SJCRH30 (cell line): ENCODE measurements around the gene SGSM2. TPM values are rescaled to one million over a fixed set of nuclear protein-coding genes. Genes with fewer than 3 reads are reported as not detected.
A peak's percentile ranks its signal among the peaks of the same experiment; 100 is the strongest.

ENCODE experiments used
- DNase-seq, 2 experiments: peaks; one replicate each; pipeline ENCODE4 v3.0.0-alpha.2; 2015 to 2020
- H3K27ac ChIP-seq: fragments of 250-450 bp; sonication (Bioruptor Pico); 2 replicates; pipeline ENCODE4 v1.5.1; 2020; ENCODE audit warnings: mild to moderate bottlenecking, moderate library complexity
- H3K27me3 ChIP-seq: fragments of 250-450 bp; sonication (Bioruptor Pico); 2 replicates; pipeline ENCODE4 v1.5.1; 2020; ENCODE audit warnings: mild to moderate bottlenecking, moderate library complexity
- H3K36me3 ChIP-seq: fragments of 250-450 bp; sonication (Bioruptor Pico); 2 replicates; pipeline ENCODE4 v1.5.1; 2020; ENCODE audit warnings: mild to moderate bottlenecking, moderate library complexity
- H3K4me1 ChIP-seq: fragments of 250-450 bp; sonication (Bioruptor Pico); 2 replicates; pipeline ENCODE4 v1.5.1; 2020; ENCODE audit warnings: mild to moderate bottlenecking, moderate library complexity
- H3K4me3 ChIP-seq: fragments of 250-450 bp; sonication (Bioruptor Pico); 2 replicates; pipeline ENCODE4 v1.5.1; 2020; ENCODE audit warnings: mild to moderate bottlenecking, moderate library complexity
- H3K9me3 ChIP-seq: fragments of 250-450 bp; sonication (Bioruptor Pico); replicated peaks from 2 replicates; pipeline ENCODE4 v1.5.1; 2020; ENCODE audit warnings: mild to moderate bottlenecking, moderate library complexity
- total RNA-seq: library from RNA; depleted of rRNA; stranded (reverse); fragments of >200 nt; shearing (Covaris generic); gene quantifications from 2 replicates; pipeline ENCODE4 v1.2.3, GENCODE V29; 2014

Gene SGSM2
- total RNA-seq, 1 experiment from 2014 or later: 10.6 TPM

DNA sequence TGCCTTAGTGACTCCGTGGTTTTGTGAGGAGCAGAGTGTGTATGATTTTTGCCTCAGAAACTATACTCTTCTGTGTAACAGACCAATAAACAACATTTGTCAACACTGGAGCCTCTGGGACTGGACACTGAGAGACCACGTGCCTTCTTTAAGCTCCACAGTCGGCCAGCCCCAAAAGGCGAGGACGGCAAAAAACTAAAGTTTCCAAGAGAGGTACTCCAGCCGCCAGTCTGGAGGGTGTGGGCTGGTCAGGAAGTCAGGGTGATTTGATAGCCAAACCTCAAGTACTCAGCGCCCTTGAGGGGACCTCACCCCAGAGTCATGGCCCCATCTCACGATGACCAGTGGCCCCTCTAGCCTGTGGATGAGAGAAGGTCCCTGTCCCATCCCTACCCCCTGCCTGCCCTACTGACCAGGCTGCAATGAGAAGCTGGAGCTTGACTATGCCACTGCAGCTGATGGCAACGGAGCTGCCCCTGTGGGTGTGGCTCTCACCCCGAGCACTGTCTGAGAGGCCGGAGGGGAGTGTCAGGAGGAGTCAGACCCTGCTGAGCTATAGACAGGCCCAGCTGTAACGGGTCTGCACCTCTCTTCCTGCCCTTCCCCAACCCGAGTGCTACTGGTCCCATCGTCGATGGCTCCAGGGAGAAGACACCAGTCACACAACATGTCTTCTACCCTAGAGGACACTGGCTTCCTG is 43.8 kb downstream of the SGSM2 start:
- DNase-seq: no peak
- H3K27me3 ChIP-seq: no peaks in the 10 kb centered on the region
- H3K36me3 ChIP-seq: no peaks in the 10 kb centered on the region
- peaks cover 11% of the 10 kb centered on the region; the same call in 1 of the 2 replicates for H3K4me1 ChIP-seq
- H3K4me3 ChIP-seq: no peak overlapping the region
- no peak overlapping the region for H3K27ac ChIP-seq
- no peaks in the 10 kb centered on the region for H3K9me3 ChIP-seq

DNA sequence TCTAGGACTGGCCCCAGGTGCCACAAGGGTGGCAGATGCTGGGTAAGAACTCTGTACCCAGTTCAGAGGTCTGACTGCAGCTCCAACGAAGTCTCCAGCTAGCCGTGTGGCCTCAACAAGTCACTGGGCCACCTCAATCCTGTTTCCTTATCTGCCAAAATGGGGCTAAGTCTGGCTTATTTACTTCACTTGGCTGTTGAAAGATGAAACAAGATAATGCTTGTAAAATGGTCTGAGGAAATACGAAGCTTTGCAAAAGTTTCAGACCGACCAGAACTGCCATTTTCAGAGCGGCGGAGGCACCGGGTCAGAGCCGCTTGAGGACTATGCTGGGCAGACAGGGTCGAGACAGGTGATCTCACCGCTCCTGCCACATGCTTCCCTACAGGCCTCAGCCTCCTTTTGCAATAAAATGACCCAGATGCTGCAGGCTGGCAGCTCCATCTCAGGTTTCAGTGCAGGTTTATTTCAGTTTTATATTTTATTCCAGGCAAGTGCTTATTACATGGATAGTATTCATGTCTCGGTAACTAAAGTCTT is 46.4 kb downstream of the SGSM2 start:
- no peak overlapping the region for H3K4me3 ChIP-seq
- H3K27ac ChIP-seq: no peak overlapping the region
- H3K36me3 ChIP-seq: no peaks in the 10 kb centered on the region
- H3K9me3 ChIP-seq: no peaks in the 10 kb centered on the region
- peaks cover 15% of the 10 kb centered on the region; the same call in 1 of the 2 replicates for H3K4me1 ChIP-seq
- no peak for DNase-seq
- H3K27me3 ChIP-seq: no peaks in the 10 kb centered on the region

DNA sequence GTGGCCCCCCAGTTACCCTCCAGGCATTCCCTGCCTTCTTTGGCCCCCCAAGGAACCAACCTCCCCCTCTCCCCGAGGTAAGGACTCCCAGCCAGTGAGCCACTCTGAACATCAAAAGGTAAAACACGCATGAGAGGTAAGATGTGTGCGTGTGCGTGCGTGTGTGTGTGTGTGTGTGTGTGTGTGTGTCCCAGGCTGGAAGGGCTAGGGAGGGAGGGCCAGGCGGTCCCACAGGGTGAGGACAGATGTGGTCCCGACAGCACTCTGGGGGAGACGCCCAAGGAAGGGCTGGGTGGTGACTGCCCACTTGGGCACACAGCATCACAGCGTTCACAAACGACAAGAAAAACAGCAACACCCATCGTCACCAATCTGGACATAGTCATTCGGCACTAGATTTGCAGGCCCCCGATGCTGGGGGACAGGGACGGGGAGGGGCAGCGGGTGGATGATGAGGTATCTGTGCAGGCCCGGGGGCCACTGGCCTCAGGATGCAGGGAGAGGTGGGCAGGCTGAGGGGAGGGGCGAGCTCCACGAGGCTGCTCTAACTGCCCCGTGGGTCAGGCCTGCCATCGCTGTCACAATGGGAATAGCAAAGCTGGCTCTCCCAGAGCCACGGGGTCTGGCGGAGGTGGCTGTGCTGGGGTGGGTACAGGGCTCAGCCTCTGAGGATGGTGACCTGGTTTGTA is 47.3 kb downstream of the SGSM2 start:
- Histone ChIP-seq H3K27ac (no peak overlapping the region), H3K36me3 (no peaks in the 10 kb centered on the region), H3K4me3 (no peak overlapping the region), H3K27me3 (no peaks in the 10 kb centered on the region), H3K4me1 (peaks cover 15% of the 10 kb centered on the region; the same call in 1 of the 2 replicates), H3K9me3 (no peaks in the 10 kb centered on the region)
- no peak for DNase-seq

DNA sequence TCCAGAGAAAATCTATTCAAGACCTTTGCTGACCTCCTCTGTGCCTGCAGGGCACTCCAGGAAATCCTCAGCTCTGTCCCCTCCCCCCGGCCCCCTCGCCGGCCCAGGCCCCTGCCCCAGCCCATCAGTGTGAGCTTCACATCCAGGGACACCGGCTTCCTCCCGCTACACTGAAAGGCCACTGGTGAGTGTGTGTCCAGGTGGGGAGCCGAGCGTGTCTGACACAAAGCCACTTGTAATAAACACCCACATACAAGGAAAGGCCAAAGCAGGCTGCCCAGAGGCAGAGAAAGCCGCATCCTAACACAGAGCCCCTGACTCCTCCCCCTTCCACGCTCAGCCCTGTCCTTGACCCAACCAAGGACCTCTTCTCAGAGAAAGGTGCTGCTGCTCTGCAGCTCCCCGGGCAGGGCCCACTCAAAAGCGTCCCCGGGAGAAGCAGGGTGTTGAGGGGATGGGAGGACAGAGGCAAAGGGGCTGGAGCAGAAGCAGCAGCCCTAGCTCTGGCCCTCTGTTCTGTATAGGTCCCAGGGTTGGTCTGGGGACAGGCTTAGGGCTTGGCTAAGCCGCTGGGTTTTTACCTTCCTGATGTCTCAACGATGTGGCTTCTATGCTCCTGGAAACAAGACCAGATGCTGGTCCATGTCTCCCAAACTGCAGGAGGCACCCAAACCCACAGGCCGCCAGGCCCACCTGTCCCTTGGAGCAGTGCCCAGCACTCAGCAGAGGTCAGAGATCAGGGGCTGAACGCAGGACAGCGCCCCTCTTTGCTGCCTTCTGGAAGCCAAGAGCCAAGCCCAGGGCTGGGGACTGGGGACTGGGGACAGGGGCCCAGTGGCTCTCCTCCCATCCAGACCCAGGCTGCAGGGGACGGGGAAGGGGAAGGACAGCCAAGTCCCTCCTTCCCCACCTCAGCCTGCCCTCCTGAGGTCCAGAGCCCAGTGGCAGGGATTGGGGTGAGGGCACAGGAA is 48.2 kb downstream of the SGSM2 start:
- Histone ChIP-seq H3K9me3 (no peaks in the 10 kb centered on the region), H3K4me3 (no peak overlapping the region), H3K4me1 (peaks cover 15% of the 10 kb centered on the region; the same call in 1 of the 2 replicates), H3K27ac (no peak overlapping the region), H3K36me3 (no peaks in the 10 kb centered on the region), H3K27me3 (no peaks in the 10 kb centered on the region)
- no peak for DNase-seq

DNA sequence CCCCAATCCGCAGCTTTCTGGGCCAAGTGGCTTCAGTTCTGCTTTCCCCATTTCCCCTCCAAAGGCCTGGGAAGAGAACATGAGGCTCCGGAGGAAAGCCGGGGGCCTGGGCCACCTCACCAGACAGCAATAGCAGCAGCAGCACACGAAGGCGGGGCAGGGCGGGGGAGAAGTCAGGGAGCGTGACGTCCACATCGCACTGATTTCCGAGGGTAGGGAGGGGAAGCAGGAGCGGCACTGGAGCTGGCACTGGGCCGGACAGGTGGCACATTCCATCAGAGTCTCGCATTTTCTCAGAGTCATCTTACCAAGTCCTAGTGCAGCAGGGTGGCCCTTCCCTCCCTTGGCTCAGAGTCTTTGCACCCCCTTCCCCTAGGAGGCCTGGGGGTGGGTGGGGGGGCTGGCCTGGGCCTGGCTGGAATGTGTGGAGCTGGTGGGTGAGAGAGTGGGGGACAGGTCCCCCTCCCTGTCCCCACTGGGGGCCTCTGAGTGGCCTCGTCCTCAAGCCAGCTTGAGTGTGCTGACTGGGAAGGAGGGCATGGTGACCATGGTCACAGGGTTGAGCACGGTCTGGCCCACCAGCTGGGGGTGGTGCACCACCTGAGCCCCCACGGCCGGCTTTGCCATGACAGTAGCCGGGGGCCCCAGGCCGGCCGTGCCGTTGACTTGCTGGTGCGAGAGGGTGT is 49.2 kb downstream of the SGSM2 start:
- H3K27ac ChIP-seq: no peak overlapping the region
- peaks cover 15% of the 10 kb centered on the region; the same call in 1 of the 2 replicates for H3K4me1 ChIP-seq
- H3K9me3 ChIP-seq: no peaks in the 10 kb centered on the region
- H3K27me3 ChIP-seq: no peaks in the 10 kb centered on the region
- DNase-seq: peak; percentile 58 to 64
- H3K36me3 ChIP-seq: no peaks in the 10 kb centered on the region
- H3K4me3 ChIP-seq: no peak overlapping the region

DNA sequence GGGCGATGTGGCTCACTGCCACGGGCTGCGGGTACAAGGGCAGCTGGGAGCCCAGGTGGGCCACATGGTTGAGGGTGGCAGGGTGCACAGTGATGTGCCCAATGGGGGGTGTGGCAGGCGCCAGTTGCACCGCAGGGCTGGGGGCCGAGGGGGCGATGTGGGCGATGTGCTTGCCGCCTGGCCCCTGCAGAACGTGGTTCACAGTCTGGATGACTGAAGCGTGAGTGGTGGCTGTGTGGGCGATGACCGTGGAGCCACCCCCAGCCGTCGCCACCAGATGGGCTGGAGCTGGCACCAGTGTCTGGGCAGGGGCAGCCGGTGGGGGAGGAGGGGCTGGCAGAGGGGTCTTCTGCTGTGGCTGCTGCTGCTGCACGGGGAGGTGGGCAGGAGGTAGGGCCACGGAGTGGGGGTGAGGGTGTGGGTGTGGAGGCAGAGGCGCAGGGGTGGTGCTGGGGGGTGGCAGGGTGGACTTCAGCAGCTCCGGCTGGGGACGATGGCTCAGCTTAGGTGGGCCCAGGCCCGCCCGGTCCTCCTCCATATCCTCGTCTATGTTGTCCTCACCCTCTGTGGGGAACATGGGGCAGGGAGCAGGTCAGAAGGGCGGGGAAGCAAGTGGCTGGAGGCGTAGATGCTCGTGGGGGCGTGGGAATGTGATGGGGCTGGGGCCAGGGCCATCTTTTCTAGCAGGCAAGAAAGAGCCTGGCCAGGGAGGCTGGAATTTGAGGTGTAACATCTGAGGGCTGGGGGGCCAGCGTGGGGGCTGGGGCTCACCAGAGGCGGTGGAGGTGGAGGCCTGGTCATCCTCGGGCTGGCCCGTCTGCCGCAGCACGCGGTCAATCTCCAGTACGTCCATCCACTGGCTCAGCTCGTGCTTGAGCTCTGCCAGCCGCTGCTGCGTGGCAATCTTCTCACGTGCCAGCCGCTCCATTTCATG is 50.1 kb downstream of the SGSM2 start:
- Histone ChIP-seq H3K27me3 (no peaks in the 10 kb centered on the region), H3K4me1 (peaks cover 16% of the 10 kb centered on the region; the same call in 1 of the 2 replicates), H3K27ac (no peak overlapping the region), H3K9me3 (no peaks in the 10 kb centered on the region), H3K36me3 (no peaks in the 10 kb centered on the region), H3K4me3 (no peak overlapping the region)
- no peak for DNase-seq

DNA sequence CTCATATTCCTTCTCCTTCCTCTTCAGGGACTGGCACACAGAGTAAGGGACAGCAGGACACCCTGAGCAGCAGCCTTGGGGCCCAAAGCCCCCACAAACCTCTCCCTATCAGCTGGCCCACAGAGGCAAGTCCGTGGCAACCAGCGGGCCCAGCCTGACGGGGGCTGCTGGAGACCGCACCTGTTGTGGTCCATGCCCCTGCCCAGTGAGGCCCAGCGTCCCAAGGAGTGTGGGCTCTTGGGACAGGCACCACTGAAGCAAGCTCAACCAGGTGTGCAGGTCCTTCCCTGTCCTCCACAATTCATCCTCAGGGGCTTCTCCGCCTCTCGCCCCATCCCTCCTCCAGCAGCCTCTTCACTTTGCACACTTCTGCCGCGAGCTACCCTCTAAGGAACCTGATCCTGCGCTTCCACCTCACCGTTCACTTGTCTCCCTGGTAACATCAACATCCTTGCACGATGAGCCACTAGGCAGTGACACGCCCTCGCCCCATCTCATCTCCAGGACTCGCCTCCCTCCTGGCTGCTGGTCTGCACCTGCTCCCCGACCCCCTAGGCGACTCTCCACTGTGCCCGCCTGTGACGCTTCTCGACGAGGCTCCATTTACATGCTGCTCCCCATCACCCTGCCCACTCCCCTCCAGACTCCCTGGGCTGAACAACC is 50.9 kb downstream of the SGSM2 start:
- Histone ChIP-seq H3K27me3 (no peaks in the 10 kb centered on the region), H3K4me1 (peaks cover 16% of the 10 kb centered on the region; the same call in 1 of the 2 replicates)
- no peak for DNase-seq

DNA sequence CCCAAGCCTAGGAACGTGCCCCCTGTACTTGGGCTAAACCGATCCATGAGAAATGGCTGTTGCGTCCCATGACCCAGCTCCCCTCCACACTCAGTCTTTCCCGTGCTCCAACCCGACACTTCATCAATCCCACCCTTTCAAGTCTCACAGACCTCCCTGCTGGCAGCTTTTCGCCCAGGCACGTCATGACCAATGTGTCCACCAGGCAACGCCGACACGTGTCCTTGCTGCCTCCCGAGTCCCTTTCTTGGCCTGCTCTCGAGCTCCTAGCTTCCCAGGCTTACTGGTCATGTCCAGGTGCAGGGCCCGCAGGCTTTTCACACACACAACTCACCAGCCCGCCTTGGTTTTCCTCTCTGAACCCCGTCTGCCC is 51.4 kb downstream of the SGSM2 start:
- H3K4me3 ChIP-seq: no peak overlapping the region
- no peak for DNase-seq
- no peaks in the 10 kb centered on the region for H3K27me3 ChIP-seq
- peaks cover 15% of the 10 kb centered on the region; the same call in 1 of the 2 replicates for H3K4me1 ChIP-seq
- H3K9me3 ChIP-seq: no peaks in the 10 kb centered on the region
- no peak overlapping the region for H3K27ac ChIP-seq
- H3K36me3 ChIP-seq: no peaks in the 10 kb centered on the region

More for the DNA sequence above, 50.9 kb downstream of the SGSM2 start:
- H3K27ac ChIP-seq: no peak overlapping the region
- H3K9me3 ChIP-seq: no peaks in the 10 kb centered on the region
- no peak overlapping the region for H3K4me3 ChIP-seq
- no peaks in the 10 kb centered on the region for H3K36me3 ChIP-seq

DNA sequence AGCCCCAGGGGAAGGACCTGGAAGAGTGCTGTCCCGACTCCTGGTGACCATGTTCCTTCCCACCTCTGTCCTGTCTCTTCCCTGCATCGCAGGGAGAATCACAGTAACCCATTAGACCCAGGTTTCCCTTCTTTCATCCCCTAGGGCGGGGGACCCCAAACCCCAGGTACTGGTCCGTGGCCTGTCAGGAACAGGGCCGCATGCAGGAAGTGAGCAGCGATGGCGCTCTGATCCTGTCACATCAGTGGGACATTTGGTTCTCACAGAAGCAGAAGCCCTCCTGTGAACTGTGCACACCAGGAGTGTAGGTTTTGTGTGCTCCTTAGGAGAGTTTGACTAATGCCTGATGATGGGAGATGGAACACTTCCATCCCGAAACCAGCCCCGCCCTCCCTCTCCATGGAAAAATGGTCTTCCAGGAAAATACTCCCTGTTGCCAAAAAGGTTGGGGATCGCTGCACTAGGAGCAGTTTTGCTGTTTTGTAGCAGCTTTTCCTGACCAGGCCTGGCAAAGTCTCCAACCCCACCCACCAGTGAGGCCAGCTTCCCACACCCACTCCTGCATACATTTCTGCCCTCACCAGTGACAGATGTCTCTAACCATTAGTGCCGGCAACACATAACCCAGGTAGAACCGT is 53.0 kb downstream of the SGSM2 start:
- H3K27me3 ChIP-seq: no peaks in the 10 kb centered on the region
- no peak for DNase-seq
- H3K9me3 ChIP-seq: no peaks in the 10 kb centered on the region
- peaks cover 13% of the 10 kb centered on the region; the same call in 1 of the 2 replicates for H3K4me1 ChIP-seq
- no peak overlapping the region for H3K4me3 ChIP-seq
- H3K27ac ChIP-seq: no peak overlapping the region
- H3K36me3 ChIP-seq: no peaks in the 10 kb centered on the region

DNA sequence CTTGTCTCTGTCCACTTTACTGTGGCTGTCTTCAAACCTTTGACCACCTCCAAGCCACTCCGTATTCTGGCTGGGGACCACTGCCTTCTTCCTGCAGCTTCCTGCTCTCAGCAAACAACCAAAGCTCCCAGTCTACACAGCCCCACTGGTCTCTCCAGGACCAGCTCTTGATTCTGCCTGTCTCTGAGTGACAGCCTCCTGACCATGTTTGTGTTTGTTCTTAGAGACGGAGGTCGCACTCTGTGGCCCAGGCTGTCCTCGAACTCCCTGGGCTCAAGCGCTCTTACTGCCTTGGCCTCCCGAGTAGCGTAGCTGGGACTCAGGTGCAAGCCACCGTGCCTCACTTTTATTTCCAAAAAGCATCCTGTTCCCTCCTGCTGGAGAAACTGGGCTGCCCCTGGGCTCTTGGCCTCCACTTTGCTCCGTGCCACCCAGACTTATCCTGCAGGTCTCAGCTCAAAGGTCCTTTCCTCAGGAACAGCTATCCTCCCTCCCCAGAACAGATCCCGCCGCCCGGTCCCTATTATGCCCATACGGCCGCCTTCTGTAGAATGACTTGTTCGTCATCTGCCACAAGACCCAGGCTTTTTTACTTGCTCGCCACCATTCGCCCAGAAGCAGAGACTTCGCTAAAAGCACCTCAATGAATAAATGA is 54.4 kb downstream of the SGSM2 start:
- DNase-seq: no peak
- Histone ChIP-seq H3K9me3 (no peaks in the 10 kb centered on the region), H3K4me1 (peaks cover 9% of the 10 kb centered on the region; the same call in 1 of the 2 replicates), H3K36me3 (no peaks in the 10 kb centered on the region), H3K27ac (peak overlapping the region; percentile 12; the same call in 1 of the 2 replicates), H3K4me3 (peak overlapping the region; percentile 73), H3K27me3 (no peaks in the 10 kb centered on the region)

DNA sequence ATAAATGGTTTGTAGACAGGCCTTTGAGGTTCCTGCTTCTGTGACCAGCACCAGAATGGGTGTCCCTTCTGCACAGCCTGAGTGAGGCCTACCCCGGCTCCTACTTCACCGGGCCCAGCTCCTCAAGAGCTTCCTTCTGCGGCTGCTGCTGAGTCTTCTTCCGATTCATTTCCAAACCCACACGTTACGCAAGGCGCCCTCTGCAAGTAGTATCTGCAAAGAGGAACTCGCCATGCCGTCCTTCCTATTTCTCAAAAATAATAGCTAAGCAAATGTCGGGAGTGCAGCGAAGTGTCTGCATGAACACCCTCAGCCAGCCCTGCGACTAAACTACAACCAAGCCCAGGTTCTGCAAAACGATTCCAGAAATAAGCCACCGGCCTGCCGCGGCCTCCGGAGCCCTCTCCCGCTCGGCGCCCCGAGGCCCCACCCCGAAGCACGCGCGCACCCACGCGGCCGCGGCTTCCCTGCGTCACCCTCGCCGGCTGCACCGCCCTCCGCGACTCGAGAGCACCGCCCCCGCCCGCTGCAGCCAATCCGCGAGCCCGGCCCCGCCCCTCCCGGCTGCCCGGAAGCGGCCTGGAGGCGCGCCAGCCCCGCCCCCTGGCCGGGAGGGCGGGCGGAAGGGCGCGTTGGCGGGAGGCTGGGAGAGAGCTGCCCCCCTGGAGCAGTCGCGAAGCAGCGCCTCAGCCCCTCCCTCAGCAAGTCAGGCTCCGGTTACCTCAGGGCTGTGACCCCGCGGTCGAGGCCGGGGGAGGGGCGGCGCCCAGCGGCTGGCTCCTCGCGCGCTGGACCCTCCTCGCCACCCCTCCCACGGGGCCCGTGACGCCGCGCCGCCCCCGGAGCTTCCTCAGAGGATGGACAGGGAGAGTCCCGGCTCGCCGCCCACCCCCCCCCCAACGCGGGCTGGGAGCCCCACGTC is 55.2 kb downstream of the SGSM2 start:
- peaks cover 9% of the 10 kb centered on the region; the same call in 1 of the 2 replicates for H3K4me1 ChIP-seq
- H3K36me3 ChIP-seq: no peaks in the 10 kb centered on the region
- no peaks in the 10 kb centered on the region for H3K9me3 ChIP-seq
- H3K27me3 ChIP-seq: no peaks in the 10 kb centered on the region
- peak overlapping the region; percentile 73 for H3K4me3 ChIP-seq
- DNase-seq: peak; percentile 90
- H3K27ac ChIP-seq: peak overlapping the region; percentile 93
